ENCODE data around the gene ENG. TPM values are rescaled to one million over a fixed set of nuclear protein-coding genes. Genes with fewer than 3 reads are reported as not detected.

Gene ENG
- total and polyA plus RNA-seq, 2 of the 8 experiments (the other 6 are each of a cell fraction or from before 2014, with no cell fraction given), result 1.8 to 4.4 TPM

DNA sequence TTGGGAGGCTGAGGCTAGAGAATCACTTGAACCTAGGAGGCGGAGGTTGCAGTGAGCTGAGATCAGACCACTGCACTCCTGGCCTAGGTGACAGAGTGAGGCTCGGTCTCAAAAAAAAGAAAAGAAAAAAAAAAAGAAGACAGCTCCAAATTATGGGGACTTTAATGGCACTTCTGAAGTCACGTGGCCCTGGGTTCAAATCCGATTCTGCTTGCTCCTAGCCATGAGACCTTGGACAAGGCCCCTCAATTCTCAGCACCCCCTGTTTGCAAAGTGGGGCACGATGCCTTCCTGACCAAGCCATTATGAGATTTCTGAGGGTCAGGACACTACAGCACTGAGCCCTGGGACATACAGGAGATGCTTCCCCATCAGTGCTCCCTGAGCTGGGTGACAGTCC lies 1.1 kb upstream of the ENG start:
- Histone ChIP-seq H2BK20ac (ENCODE audit: low read length) (no peak overlapping the region), H2AFZ (ENCODE audit: low read length) (no peak overlapping the region), H4K91ac (replicated peaks; ENCODE audit: insufficient read length, low read length) (no peak overlapping the region), H2AK5ac (ENCODE audit: low read depth, low read length) (no peak overlapping the region; the same call in 1 of the 2 replicates), H3K14ac (ENCODE audit: insufficient read length) (no peak overlapping the region), H3K56ac (replicated peaks; ENCODE audit: insufficient read length, low read depth, low read length) (no peak overlapping the region), H4K20me1 (replicated peaks in 1 of 2; ENCODE audit: control insufficient read depth in 1 of 2, insufficient read depth in 2 of 2, low read length in 2 of 2) (no peaks in the 10 kb centered on the region), H3K23ac (ENCODE audit: insufficient read length) (no peak overlapping the region), H3K4me2 (ENCODE audit: insufficient read depth in 1 of 2, low read depth in 2 of 2, low read length in 2 of 2) (no peak overlapping the region), H3K4ac (replicated peaks; ENCODE audit: insufficient read length, low read depth, low read length) (no peak overlapping the region), H3K36me3 (ENCODE audit: control insufficient read depth in 2 of 4, insufficient read depth in 4 of 4, low read length in 3 of 4) (no peaks in the 10 kb centered on the region), H3K79me2 (ENCODE audit: control insufficient read depth in 1 of 2, insufficient read depth in 2 of 2, low read length in 2 of 2) (no peaks in the 10 kb centered on the region), H2BK15ac (ENCODE audit: low read length) (no peak overlapping the region), H2BK12ac (ENCODE audit: low read depth, low read length) (no peak overlapping the region), H3K9me3 (ENCODE audit: insufficient read depth in 2 of 2, low read depth in 1 of 2, low read length in 1 of 2) (no peaks in the 10 kb centered on the region), H3K9ac (replicated peaks in 1 of 4; ENCODE audit: extremely low read depth in 1 of 4, low read depth in 3 of 4, low read length in 3 of 4) (no peak overlapping the region), H3K27ac (ENCODE audit: low read depth, low read length) (no peak overlapping the region), H3K23me2 (ENCODE audit: low read depth, low read length) (no peaks in the 10 kb centered on the region; the same call in 1 of the 2 replicates), H3K4me1 (replicated peaks in 1 of 4; ENCODE audit: control insufficient read depth in 3 of 4, insufficient read depth in 4 of 4, low read length in 3 of 4) (peaks cover 0 to 10% (median 6%) of the 10 kb centered on the region in 4 experiments; a peak in 5 of 7 replicates), H3K4me3 (ENCODE audit: extremely low read depth in 1 of 4, insufficient read depth in 2 of 4, low read depth in 3 of 4, low read length in 4 of 4) (no peak overlapping the region), H2BK5ac (ENCODE audit: low read depth, low read length) (no peak overlapping the region), H3K27me3 (replicated peaks in 1 of 4; ENCODE audit: control insufficient read depth in 3 of 4, extremely low read depth in 1 of 4, insufficient read depth in 3 of 4, low read length in 3 of 4) (no peaks in the 10 kb centered on the region), H4K8ac (ENCODE audit: extremely low read depth, insufficient read depth, low read length) (0 out of 2 replicates have a peak overlapping the region, but pooled peaks have one; percentile 3), H4K5ac (ENCODE audit: insufficient read length, low read depth, low read length) (no peak overlapping the region), H3K18ac (ENCODE audit: extremely low read depth, low read length) (no peak overlapping the region), H2BK120ac (replicated peaks; ENCODE audit: low read depth, low read length) (no peak overlapping the region), H3K79me1 (ENCODE audit: low read depth, low read length) (no peaks in the 10 kb centered on the region)
- DNase-seq (ENCODE audit: low read depth in 1 of 2, low spot score in 2 of 2) (no peak), FAIRE-seq (no peak)
- POLR2A ChIA-PET (ENCODE audit: partially characterized antibody), result interaction anchor here (1.0 to 3.2 kb wide), 10 partner anchors 8 to 70 kb away, joined by 3 to 16 read pairs (median 4); partner anchors contain the start of genes AK1 and CDK9
- CTCF ChIA-PET (ENCODE audit: partially characterized antibody), result interaction anchor here (0.9 to 6.6 kb wide), 12 partner anchors 9 to 262 kb away, joined by 3 to 50 read pairs (median 5); partner anchors contain the start of gene TOR2A
- WGBS, 2 experiments (ENCODE audit: extremely low coverage in 1 of 2, insufficient coverage in 1 of 2, insufficient read length in 1 of 2, insufficient replicate concordance in 2 of 2, low coverage in 1 of 2, low lambda C conversion rate in 2 of 2, missing lambda C conversion rate in 1 of 2), result 88% methylated on average over 5 of the region's 5 CpGs; no CpG with 5 or more reads in 1 of the 2 experiments
- TF ChIP-seq SAP30 (IDR thresholded peaks at IDR 0.05; ENCODE audit: insufficient read depth, insufficient replicate concordance, low read length), result no peak
- no peak for TF ChIP-seq RAD21 (IDR thresholded peaks at IDR 0.05 in 1 of 2, conservative IDR thresholded peaks at IDR 0.05 in 1 of 2; ENCODE audit: low read depth in 2 of 2, low read length in 2 of 2)
- TF ChIP-seq SP4 (IDR thresholded peaks at IDR 0.05; ENCODE audit: low read length), result no peak
- TF ChIP-seq BACH1 (IDR thresholded peaks at IDR 0.05; ENCODE audit: low read length), result no peak
- TF ChIP-seq EZH2 (IDR thresholded peaks at IDR 0.05; ENCODE audit: low read depth, low read length, severe bottlenecking), result no peak
- no peak for TF ChIP-seq USF2 (IDR thresholded peaks at IDR 0.05; ENCODE audit: low read length)
- no peak for TF ChIP-seq KDM5A (IDR thresholded peaks at IDR 0.05; ENCODE audit: low read length)
- no peak for TF ChIP-seq JUN (IDR thresholded peaks at IDR 0.05; ENCODE audit: low read depth, low read length)
- TF ChIP-seq POLR2AphosphoS5 (IDR thresholded peaks at IDR 0.05; ENCODE audit: low read depth, low read length), result no peak
- no peak for TF ChIP-seq TBP (IDR thresholded peaks at IDR 0.05; ENCODE audit: low read depth, low read length)
- no peak for TF ChIP-seq SRF (IDR thresholded peaks at IDR 0.05; ENCODE audit: low read depth, low read length)
- no peak for TF ChIP-seq RFX5 (IDR thresholded peaks at IDR 0.05; ENCODE audit: borderline replicate concordance, low read depth, low read length)
